ENCODE measurements around the gene CREB3.

CREB3 gene

GRCh38 chr9:35725362-35725761, 7.1 kb upstream of the CREB3 start:
- DNase-seq (ENCODE audit: low read depth in 3 of 3): no peak

DNA sequence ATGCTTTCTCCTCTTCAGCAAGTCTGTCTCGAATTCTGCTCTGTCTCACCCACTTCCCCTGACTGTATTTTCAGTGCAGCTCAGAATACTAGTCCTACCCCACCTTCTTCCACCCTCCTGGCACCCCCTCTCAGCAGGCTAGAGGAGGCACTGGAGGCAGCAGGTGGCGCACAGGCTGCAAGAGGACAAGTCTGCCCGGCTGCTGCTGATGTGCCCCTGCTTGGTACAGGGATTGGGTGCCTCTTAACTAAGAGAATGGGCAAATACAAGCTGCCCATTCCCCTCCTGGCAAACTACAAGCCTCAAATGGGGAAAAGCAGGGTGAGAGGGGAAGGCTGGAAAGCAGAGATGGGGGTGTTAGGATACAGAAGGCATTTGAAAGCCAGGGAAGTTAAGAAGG, 5.5 kb upstream of the CREB3 start:
- DNase-seq (ENCODE audit: low read depth in 3 of 3): no peak

GRCh38 chr9:35727676-35728040, 4.8 kb upstream of the CREB3 start:
- DNase-seq (ENCODE audit: low read depth in 3 of 3): no peak

DNA sequence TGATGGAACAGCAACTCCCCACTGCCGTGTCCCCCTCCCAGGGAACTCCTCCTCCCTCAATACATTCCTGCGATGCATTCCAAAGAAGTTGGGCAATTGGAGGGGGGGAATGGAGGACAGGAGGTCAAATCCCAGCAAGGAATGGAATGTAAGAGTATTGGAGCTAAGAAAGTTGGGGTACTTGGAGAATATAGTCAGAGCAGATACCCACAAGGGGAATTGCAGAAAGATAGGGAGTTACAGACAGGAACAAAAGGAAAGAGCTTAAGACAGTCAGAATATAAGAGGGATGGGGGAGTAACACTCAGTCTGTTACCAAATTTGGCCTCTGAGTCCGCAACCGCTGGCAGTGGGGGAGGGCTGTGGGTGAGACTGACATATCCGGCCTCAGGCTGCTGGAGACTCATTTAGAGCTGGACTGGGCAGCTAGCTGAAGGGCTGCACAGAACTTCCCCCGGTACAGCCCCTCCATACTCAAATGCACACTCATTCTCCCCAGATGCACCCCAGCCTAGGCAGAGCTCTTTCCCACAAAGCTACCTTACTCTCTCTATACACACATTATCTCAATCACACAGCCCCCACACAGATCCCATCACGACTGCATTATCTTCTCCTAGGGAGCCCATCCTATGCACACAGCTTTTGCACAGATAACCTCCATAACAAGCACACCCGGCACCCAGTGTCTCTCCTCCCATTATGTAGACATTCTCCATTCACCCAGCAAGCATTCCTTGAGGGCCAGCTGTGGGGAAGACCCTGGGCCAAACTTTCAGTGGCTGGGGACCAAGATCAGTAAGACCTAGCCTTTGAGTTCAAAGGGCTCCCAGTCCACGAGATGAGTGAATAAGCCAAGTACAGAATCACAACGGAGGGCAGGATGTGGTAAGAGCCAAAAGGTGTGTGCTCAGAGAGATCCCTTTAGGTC, 4.2 kb upstream of the CREB3 start:
- DNase-seq (ENCODE audit: low read depth in 3 of 3): peak in 1 of 3 donors; percentile 29

GRCh38 chr9:35729101-35729500, 3.4 kb upstream of the CREB3 start:
- DNase-seq (ENCODE audit: low read depth in 3 of 3): no peak

- no peak for DNase-seq (ENCODE audit: low read depth in 3 of 3)
These were observed 2.6 kb upstream of the CREB3 start for GRCh38 chr9:35729700-35730485.

GRCh38 chr9:35730486-35730854, 2.0 kb upstream of the CREB3 start:
- DNase-seq (ENCODE audit: low read depth in 3 of 3): no peak

DNA sequence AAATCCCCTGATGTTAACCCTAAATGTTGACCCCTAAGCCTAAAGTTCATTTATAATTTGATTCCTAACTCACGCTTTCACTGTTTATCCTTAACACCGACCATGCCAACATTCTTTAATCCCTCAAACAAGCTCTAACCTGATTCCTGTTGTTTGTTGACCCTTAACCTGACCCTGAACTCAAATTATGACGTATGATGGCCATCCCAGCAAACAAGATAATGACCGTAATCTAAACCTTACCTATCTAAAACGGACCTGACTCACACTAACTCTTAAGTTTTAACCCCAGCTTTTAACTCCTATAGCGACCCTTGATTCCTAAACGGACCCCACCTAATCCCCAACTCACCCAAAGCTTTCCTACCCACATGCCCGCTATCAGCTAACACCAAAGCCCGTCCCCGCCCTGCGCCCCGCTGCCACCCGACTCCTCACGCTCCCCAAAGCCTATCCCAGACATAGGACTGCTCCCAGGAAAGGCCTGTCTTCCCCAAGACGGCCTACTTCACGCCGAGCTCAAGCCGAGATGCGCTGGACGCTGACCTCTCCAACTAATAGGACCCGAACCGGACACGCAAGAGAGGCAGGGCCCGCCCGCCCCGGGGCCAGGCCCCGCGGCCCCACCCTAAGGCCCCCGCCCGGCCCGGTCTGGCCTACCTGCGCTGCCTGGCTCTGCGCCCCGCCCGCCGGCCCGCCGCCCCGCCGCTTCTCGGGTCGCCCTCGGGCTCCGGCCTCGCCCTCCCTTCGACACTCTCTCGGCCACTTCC, 866 bp upstream of the CREB3 start:
- no peak for DNase-seq (ENCODE audit: low read depth in 3 of 3)

DNA sequence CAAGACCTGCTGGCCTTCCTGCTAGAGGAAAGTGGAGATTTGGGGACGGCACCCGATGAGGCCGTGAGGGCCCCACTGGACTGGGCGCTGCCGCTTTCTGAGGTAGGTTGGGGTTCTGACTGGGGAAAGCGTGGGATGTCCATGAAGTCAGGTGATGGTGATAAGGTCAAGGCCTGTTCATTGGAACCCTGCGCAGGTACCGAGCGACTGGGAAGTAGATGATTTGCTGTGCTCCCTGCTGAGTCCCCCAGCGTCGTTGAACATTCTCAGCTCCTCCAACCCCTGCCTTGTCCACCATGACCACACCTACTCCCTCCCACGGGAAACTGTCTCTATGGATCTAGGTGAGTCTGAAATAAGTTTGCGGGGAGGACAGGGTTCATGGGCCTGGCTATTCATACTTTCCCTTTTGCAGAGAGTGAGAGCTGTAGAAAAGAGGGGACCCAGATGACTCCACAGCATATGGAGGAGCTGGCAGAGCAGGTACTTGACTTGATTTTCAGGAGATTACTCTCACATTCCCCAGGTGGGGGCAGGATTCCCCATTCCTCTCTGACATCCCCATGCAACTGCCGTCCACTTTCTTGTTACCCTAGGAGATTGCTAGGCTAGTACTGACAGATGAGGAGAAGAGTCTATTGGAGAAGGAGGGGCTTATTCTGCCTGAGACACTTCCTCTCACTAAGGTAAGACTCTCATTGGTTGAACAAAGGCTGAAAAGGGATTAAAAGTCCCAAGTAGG, 505 bp downstream of the CREB3 start:
- no peak for DNase-seq (ENCODE audit: low read depth in 3 of 3)

DNA sequence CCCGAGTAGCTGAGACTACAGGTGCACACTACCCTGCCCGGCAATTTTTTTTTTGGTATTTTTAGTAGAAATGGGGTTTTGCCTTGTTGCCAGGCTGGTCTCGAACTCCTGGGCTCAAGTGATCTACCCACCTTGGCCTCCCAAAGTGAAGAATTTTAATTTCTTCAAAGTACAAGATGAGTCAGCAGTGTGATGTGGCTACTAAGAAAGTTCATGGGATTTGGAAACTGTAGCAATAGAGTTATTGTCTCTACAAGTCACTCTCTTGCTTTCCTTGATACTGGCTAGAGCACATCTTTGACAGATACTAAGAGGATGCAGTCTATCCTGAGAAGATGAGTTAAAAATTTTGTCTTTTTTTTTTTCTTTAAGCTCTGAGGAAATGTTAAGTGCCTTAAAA, 1.6 kb downstream of the CREB3 start:
- no peak for DNase-seq (ENCODE audit: low read depth in 3 of 3)

DNA sequence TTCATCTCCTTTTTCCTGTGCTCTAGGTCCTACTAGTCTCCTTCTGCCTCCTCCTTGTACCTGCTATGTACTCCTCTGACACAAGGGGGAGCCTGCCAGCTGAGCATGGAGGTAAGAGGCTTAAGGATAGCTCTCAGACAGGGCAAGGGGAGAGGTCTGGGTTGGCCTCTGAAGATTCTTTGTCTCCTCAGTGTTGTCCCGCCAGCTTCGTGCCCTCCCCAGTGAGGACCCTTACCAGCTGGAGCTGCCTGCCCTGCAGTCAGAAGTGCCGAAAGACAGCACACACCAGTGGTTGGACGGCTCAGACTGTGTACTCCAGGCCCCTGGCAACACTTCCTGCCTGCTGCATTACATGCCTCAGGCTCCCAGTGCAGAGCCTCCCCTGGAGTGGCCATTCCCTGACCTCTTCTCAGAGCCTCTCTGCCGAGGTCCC, 3.8 kb downstream of the CREB3 start:
- DNase-seq (ENCODE audit: low read depth in 3 of 3): peak in 1 of 3 donors; percentile 42

GRCh38 chr9:35737143-35737542, 4.7 kb downstream of the CREB3 start:
- DNase-seq (ENCODE audit: low read depth in 3 of 3): no peak

GRCh38 chr9:35738186-35738585, 5.7 kb downstream of the CREB3 start:
- DNase-seq (ENCODE audit: low read depth in 3 of 3): no peak

DNA sequence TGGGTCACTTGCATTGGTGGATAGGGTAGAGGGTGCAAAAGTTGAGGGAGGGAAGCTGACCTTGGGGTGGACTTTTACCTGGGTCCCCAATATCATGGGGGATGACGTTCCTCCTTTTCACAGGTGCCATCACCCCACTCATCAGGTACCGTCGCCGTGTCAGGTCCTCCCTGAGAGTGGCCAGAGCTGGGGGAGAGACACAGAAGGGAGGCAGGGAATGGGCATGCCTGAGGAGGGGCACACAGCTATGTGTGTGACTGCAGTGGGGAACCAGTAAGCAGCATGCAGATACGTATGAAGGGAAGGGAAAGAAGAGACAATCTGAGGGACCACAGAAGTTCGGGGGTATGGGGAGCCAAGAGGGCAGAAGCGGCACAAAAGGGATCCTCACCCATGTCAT, 6.5 kb downstream of the CREB3 start:
- DNase-seq (ENCODE audit: low read depth in 3 of 3): no peak

GRCh38 chr9:35740243-35740642, 7.8 kb downstream of the CREB3 start:
- no peak for DNase-seq (ENCODE audit: low read depth in 3 of 3)

DNA sequence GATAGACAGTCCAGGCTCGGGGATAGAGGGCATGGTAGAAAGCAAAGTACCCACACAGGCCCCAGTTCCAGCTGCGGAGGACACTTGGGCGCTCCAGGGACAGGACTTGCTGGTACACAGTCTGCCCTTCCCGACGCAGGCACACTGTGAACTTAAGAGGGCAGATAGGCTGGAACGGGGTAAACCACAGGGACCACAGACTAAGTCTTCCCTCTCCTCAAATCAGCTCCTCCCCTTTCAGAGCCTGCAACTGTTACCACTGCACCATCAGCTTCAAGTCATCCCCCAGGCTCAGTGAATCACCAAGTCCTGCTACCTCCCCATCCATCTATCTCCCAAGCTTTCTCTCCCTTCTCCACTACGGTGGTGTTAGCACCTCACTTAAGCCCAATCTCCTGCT, 9.3 kb downstream of the CREB3 start:
- no peak for DNase-seq (ENCODE audit: low read depth in 3 of 3)

DNA sequence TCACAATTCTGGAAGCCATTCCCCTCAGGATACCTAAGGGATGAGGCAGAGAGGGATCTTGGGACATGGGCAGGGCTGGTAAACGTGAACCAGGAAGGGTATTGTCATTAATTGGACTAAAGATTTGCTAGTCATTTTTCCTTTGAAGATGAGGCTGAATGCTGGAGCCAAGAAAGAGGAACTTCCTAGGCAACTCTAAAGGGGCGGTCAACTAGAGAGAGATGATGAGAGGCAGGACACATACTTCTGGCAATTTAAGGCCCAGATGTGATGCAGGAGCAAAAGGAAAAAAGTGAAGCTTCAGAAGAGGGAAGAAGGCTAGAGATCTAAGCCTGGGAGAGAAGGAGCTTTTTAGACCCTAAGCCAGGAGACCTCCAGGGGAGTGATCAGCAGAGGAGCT, 11.0 kb downstream of the CREB3 start:
- DNase-seq (ENCODE audit: low read depth in 3 of 3): no peak

DNA sequence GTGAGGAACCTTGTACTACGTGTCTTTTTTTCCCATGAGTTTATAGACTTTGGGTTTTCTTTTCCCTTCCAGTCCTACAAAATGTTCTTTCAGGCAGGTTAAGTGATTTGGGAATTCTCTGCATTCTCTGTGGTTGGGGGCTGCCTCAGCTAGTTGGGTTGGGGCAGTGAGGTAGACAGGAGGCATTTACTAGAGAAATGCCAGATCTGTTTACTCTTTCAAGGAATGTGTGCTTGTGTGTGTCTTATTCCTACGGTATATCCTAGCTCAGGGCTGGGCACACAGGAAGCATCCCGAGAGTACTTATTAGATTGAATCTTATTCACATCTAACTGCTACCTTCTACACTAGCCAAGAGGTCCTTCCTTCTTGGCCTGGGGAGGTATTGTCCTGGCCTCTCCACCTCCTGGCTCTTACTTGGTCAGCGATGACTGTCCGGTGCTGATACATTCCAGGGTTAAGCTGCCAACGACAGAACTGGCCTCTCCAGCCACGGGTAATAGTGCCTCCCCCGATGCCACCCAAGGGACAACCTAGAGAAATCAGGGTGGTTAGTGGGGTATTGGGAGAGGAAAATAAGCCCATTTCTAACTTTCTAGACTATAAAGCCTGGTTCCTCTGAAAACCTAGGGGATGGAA, 11.5 kb downstream of the CREB3 start:
- DNase-seq (ENCODE audit: low read depth in 3 of 3): no peak

GRCh38 chr9:35745569-35745968, 13.1 kb downstream of the CREB3 start:
- DNase-seq (ENCODE audit: low read depth in 3 of 3): no peak

DNA sequence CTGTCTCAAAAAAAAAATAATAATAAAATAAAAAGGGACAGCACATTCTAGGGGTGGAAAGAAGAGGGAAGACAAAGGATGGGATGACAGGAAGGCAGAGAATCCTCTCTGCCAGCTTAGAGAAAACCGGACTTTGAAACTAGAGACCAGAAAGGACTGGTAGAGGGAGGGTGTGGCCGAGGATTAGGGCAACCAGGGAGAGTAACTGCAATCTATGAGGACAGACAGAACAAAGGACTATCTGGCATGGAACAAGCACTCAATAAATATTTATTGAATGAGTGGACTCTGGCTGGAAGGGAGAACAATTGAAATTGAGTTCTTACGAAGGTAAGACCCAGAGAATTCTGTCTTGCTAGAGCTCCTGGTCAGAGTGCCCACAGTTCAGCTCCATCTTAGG, 14.1 kb downstream of the CREB3 start:
- no peak for DNase-seq (ENCODE audit: low read depth in 3 of 3)

- DNase-seq (ENCODE audit: low read depth in 3 of 3): no peak
These were observed 15.9 kb downstream of the CREB3 start for GRCh38 chr9:35748242-35748857.

Data from stimulated activated CD4-positive, alpha-beta T cell treated with anti-CD3 and anti-CD28 coated beads, TNF-alpha, amount 100 ng/mL, for 48 hours (primary cell).